ENCODE data around the gene PLA2G2D. TPM values are rescaled to one million over a fixed set of nuclear protein-coding genes. Genes with fewer than 3 reads are reported as not detected.

Gene PLA2G2D
- total RNA-seq, 1 donor from 2014 or later: not detected

- ATAC-seq: no peak
- DNase-seq (ENCODE audit: low spot score): no peak
These were observed 2.1 kb downstream of the PLA2G2D start for GRCh38 chr1:20117236-20117635.

GRCh38 chr1:20115916-20116315 lies 3.4 kb downstream of the PLA2G2D start:
- ATAC-seq (no peak), DNase-seq (ENCODE audit: low spot score) (no peak)

- ATAC-seq (no peak), DNase-seq (ENCODE audit: low spot score) (no peak)
These were observed 3.9 kb downstream of the PLA2G2D start for GRCh38 chr1:20115479-20115878.

- DNase-seq (ENCODE audit: low spot score) (no peak), ATAC-seq (no peak)
These were observed 5.2 kb downstream of the PLA2G2D start for GRCh38 chr1:20114021-20114648.

GRCh38 chr1:20112279-20113000 lies 6.9 kb downstream of the PLA2G2D start:
- ATAC-seq (no peak), DNase-seq (ENCODE audit: low spot score) (no peak)

- ATAC-seq (no peak), DNase-seq (ENCODE audit: low spot score) (no peak)
These were observed 7.9 kb downstream of the PLA2G2D start for GRCh38 chr1:20111452-20111851.

- no peak for DNase-seq (ENCODE audit: low spot score)
- no peak for ATAC-seq
These were observed 8.7 kb downstream of the PLA2G2D start for GRCh38 chr1:20110679-20111078.

GRCh38 chr1:20109223-20109856 lies 10.0 kb downstream of the PLA2G2D start:
- no peak for DNase-seq (ENCODE audit: low spot score)
- no peak for ATAC-seq

GRCh38 chr1:20108366-20109123 lies 10.8 kb downstream of the PLA2G2D start:
- DNase-seq (ENCODE audit: low spot score) (no peak), ATAC-seq (no peak)

GRCh38 chr1:20107796-20108195 lies 11.5 kb downstream of the PLA2G2D start:
- DNase-seq (ENCODE audit: low spot score) (no peak), ATAC-seq (no peak)

- ATAC-seq (no peak), DNase-seq (ENCODE audit: low spot score) (no peak)
These were observed 12.0 kb downstream of the PLA2G2D start for GRCh38 chr1:20107351-20107750.

GRCh38 chr1:20105856-20106255 lies 13.5 kb downstream of the PLA2G2D start:
- DNase-seq (ENCODE audit: low spot score) (no peak), ATAC-seq (no peak)

- ATAC-seq: no peak
- DNase-seq (ENCODE audit: low spot score): no peak
These were observed 16.5 kb downstream of the PLA2G2D start for GRCh38 chr1:20102875-20103274.

- no peak for DNase-seq (ENCODE audit: low spot score)
These were observed 18.5 kb downstream of the PLA2G2D start for GRCh38 chr1:20100632-20101355.

GRCh38 chr1:20099533-20099932 lies 19.8 kb downstream of the PLA2G2D start:
- ATAC-seq (no peak), DNase-seq (ENCODE audit: low spot score) (no peak)

More at GRCh38 chr1:20100632-20101355, 18.5 kb downstream of the PLA2G2D start:
- peak; percentile 93 for ATAC-seq

GRCh38 chr1:20096840-20097447 lies 22.4 kb downstream of the PLA2G2D start:
- no peak for ATAC-seq
- DNase-seq (ENCODE audit: low spot score): no peak

- DNase-seq (ENCODE audit: low spot score): no peak
These were observed 23.5 kb downstream of the PLA2G2D start for GRCh38 chr1:20095564-20096434.

GRCh38 chr1:20093940-20094391 lies 25.4 kb downstream of the PLA2G2D start:
- DNase-seq (ENCODE audit: low spot score) (no peak), ATAC-seq (no peak)

More at GRCh38 chr1:20095564-20096434, 23.5 kb downstream of the PLA2G2D start:
- peak; percentile 75 for ATAC-seq

GRCh38 chr1:20093303-20093702 lies 26.0 kb downstream of the PLA2G2D start:
- no peak for ATAC-seq
- no peak for DNase-seq (ENCODE audit: low spot score)
